Measurements from ENCODE around the gene PIGR.

DNA sequence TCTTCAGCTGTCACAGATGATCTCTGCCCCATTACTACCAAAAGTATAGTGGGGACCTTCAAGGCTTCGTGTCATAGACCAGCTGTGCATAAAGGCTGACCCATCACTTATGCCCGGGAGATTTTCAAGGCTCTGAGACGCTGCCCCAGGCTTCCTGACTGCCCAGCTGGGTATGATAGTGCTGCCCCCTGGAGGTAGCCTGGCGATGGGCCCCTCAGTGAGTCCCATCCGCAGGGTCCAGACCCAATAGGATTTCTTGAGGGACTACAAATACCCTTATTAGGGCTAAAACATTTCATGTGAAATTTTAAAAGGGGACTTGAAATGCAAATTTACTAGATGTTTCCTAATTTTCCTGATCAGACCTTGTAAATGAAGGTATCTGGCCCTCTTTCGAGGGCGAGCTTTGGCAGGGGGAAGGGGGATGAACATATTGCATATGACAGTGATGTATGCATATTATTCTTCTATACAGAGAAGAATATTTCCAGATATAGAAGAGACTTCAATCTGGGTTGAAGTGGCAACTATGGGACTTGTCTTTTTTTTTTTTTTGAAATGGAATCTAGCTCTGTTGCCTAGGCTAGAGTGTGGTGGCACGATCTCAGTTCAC lies 12.8 kb downstream of the PIGR start:
- TF ChIP-seq CTCF (IDR thresholded peaks at IDR 0.05) (no peak), POLR2A (IDR thresholded peaks at IDR 0.05) (no peak), EP300 (IDR thresholded peaks at IDR 0.05) (no peak)

All from ovary (tissue), 3 donors.